Measurements from ENCODE around the gene MISP. TPM values are rescaled to one million over a fixed set of nuclear protein-coding genes. Genes with fewer than 3 reads are reported as not detected.

MISP gene
- total and polyA plus RNA-seq, 10 of the 15 experiments (the other 5 are each of a cell fraction or from before 2014, with no cell fraction given) = not detected

DNA sequence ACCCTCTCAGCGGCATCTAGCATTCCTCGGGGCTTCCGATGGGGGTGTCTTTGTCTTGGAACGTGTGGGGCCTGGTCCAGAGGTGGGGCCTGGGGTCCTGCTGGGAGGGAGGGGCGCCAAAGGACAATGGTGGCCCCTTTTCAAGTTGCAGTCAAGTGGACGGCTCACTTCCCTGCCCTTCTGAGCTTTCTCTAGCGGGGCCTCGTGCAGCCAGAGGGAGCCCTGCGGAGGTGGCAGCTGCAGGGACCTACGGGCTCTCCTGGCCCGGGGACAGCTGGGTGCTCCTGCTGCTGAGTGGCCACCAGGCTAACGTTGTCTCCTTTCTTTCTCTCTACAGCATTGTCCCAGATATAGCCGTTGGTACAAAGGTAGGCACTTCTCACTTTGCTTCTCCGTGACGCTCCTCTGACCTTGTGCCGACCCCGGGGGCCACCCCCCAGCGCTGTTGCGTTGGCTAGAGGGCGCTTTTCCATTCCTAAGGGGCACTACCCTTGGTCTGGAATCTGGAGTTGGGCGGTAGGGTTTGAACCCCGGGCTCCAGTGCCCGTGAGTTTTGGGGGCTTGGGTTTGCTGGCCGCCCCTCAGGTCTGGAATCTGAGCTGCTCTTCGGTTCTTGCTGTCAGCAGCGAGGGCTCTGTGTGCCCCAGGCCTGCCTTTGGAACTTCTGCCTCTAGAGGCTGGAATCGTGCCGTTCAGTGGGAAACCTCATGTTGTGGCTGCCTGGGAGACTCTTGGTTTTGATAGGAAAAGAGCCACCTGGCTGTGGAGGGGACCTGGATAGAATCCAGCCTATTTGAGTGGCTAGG lies 48.4 kb downstream of the MISP start:
- Histone ChIP-seq H3K4me2 (ENCODE audit: control insufficient read depth, insufficient read depth) (peak overlapping the region; percentile 85), H4K20me1 (ENCODE audit: control insufficient read depth, insufficient read depth) (peaks cover 38% of the 10 kb centered on the region), H3K4me1 (ENCODE audit: control insufficient read depth, insufficient read depth, low read length) (peaks cover 7% of the 10 kb centered on the region; the same call in 1 of the 2 replicates), H3K27me3 (replicated peaks in 1 of 2; ENCODE audit: control insufficient read depth in 2 of 2, insufficient read depth in 2 of 2, low read length in 1 of 2) (no peaks in the 10 kb centered on the region), H3K79me2 (ENCODE audit: control insufficient read depth, insufficient read depth, low read length) (peaks cover 64% of the 10 kb centered on the region), H2AFZ (ENCODE audit: control insufficient read depth, low read depth, low read length) (no peak overlapping the region), H3K27ac (ENCODE audit: control insufficient read depth, insufficient read depth) (peak overlapping the region; percentile 24), H3K36me3 (ENCODE audit: control insufficient read depth in 2 of 2, insufficient read depth in 2 of 2, low read length in 1 of 2) (peaks cover 17 to 42% of the 10 kb centered on the region in 2 experiments; a peak in 3 of 4 replicates), H3K9ac (ENCODE audit: control insufficient read depth, insufficient read depth, low read length) (peak overlapping the region; percentile 98), H3K4me3 (peak overlapping the region; percentile 92), H3K9me3 (replicated peaks; ENCODE audit: control insufficient read depth, insufficient read depth, low read length) (no peaks in the 10 kb centered on the region)
- no peak for DNase-seq (ENCODE audit: low read depth, low spot score)
- ChIA-PET RAD21 (ENCODE audit: unreplicated experiment) (interaction anchor here (0.6 to 1.0 kb wide), 2 partner anchors 64 to 228 kb away, joined by 3 read pairs; no protein-coding TSS in a partner anchor), CTCF (no interaction called here), SMC1A (ENCODE audit: uncharacterized antibody, unreplicated experiment) (no interaction called here), POLR2A (no interaction called here)
- in situ Hi-C loops (cut with MboI) = no loop called here
- WGBS (ENCODE audit: insufficient coverage, insufficient replicate concordance, low lambda C conversion rate, missing lambda C conversion rate) = 10% methylated on average over 27 of the region's 28 CpGs
- peak; percentile 17; the same call in 1 of the 2 replicates for TF ChIP-seq NR2F1 (conservative IDR thresholded peaks at IDR 0.05)
- TF ChIP-seq, protein P1, sequence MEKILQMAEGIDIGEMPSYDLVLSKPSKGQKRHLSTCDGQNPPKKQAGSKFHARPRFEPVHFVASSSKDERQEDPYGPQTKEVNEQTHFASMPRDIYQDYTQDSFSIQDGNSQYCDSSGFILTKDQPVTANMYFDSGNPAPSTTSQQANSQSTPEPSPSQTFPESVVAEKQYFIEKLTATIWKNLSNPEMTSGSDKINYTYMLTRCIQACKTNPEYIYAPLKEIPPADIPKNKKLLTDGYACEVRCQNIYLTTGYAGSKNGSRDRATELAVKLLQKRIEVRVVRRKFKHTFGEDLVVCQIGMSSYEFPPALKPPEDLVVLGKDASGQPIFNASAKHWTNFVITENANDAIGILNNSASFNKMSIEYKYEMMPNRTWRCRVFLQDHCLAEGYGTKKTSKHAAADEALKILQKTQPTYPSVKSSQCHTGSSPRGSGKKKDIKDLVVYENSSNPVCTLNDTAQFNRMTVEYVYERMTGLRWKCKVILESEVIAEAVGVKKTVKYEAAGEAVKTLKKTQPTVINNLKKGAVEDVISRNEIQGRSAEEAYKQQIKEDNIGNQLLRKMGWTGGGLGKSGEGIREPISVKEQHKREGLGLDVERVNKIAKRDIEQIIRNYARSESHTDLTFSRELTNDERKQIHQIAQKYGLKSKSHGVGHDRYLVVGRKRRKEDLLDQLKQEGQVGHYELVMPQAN (conservative IDR thresholded peaks at IDR 0.05) = no peak
- 0 out of 2 replicates have a peak, but pooled peaks have one; percentile 24 for TF ChIP-seq POLR2AphosphoS5 (IDR thresholded peaks at IDR 0.05; ENCODE audit: low read length)
- TF ChIP-seq HDAC2 (IDR thresholded peaks at IDR 0.05) = no peak
- TF ChIP-seq ATF7 (IDR thresholded peaks at IDR 0.05; ENCODE audit: low read depth) = no peak
- TF ChIP-seq, protein P2, sequence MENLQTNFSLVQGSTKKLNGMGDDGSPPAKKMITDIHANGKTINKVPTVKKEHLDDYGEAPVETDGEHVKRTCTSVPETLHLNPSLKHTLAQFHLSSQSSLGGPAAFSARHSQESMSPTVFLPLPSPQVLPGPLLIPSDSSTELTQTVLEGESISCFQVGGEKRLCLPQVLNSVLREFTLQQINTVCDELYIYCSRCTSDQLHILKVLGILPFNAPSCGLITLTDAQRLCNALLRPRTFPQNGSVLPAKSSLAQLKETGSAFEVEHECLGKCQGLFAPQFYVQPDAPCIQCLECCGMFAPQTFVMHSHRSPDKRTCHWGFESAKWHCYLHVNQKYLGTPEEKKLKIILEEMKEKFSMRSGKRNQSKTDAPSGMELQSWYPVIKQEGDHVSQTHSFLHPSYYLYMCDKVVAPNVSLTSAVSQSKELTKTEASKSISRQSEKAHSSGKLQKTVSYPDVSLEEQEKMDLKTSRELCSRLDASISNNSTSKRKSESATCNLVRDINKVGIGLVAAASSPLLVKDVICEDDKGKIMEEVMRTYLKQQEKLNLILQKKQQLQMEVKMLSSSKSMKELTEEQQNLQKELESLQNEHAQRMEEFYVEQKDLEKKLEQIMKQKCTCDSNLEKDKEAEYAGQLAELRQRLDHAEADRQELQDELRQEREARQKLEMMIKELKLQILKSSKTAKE (IDR thresholded peaks at IDR 0.05; ENCODE audit: low read depth, poor library complexity, severe bottlenecking) = no peak
- TF ChIP-seq TARDBP (IDR thresholded peaks at IDR 0.05; ENCODE audit: borderline replicate concordance) = no peak
- TF ChIP-seq, protein P3, sequence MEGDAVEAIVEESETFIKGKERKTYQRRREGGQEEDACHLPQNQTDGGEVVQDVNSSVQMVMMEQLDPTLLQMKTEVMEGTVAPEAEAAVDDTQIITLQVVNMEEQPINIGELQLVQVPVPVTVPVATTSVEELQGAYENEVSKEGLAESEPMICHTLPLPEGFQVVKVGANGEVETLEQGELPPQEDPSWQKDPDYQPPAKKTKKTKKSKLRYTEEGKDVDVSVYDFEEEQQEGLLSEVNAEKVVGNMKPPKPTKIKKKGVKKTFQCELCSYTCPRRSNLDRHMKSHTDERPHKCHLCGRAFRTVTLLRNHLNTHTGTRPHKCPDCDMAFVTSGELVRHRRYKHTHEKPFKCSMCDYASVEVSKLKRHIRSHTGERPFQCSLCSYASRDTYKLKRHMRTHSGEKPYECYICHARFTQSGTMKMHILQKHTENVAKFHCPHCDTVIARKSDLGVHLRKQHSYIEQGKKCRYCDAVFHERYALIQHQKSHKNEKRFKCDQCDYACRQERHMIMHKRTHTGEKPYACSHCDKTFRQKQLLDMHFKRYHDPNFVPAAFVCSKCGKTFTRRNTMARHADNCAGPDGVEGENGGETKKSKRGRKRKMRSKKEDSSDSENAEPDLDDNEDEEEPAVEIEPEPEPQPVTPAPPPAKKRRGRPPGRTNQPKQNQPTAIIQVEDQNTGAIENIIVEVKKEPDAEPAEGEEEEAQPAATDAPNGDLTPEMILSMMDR (IDR thresholded peaks at IDR 0.05 in 2 of 3, conservative IDR thresholded peaks at IDR 0.05 in 1 of 3; ENCODE audit: control insufficient read depth in 2 of 3, extremely low read depth in 1 of 3, insufficient read depth in 1 of 3, low read depth in 3 of 3, low read length in 3 of 3) = 0 out of 6 replicates have a peak, but pooled peaks of 1 of the 3 experiments have one; percentile 8
- TF ChIP-seq SIX5 (IDR thresholded peaks at IDR 0.05; ENCODE audit: low read depth, low read length, severe bottlenecking) = no peak
- intact Hi-C loops (cut with micrococcal nuclease; ENCODE audit: unreplicated experiment) = no loop called here
- peak; percentile 38 for FAIRE-seq
- no peak for ATAC-seq
- no TSS peak for BruUV-seq (replicated peaks)

Measured in GM12878 (cell line).